Measurements from ENCODE around the gene TAS1R3.

DNA sequence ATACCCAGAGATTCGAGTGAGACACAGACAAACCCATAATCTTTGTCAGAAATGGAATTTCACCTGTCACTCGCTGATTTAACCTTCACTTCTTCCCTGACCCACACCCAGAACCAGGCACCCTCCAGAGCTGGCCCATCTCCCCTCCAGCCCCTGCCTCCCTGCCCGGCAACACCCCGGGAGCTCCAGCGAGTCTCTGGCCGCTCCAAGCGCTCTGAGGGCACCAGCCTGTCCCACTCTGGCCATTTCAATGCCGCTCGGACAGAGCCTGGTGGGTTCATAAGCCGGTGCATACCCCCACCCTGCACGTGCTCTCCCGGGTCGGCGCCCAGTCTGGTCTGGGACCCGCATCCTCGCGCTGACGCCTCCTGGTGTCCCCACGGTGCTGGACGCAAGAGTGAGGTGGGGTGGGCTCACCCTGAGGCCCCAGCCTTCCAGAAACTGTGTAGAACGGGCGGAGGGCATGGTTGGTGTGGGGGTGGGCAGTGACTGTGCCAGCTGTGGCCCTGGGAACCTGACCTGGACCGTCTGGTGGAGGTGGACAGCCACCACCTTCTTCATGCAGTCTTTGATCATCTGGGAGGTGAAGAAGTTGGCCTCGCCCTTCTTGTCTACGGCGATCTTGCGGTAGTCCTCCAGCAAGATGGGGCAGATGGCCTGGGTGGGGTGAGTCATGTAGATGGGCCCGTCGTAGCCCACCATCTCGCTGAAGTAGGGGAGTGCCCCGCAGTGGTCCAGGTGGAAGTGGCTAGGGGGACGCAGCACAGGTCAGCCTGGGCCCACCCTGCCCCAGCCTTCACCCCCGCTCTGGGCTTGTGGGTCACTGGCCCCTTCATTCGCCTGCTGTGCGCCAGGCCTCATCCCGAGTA is 12.1 kb upstream of the TAS1R3 start:
- TF ChIP-seq, protein P1, sequence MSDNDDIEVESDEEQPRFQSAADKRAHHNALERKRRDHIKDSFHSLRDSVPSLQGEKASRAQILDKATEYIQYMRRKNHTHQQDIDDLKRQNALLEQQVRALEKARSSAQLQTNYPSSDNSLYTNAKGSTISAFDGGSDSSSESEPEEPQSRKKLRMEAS (CRISPR knock-in tag; IDR thresholded peaks at IDR 0.05) = no peak
- TF ChIP-seq, protein P2, sequence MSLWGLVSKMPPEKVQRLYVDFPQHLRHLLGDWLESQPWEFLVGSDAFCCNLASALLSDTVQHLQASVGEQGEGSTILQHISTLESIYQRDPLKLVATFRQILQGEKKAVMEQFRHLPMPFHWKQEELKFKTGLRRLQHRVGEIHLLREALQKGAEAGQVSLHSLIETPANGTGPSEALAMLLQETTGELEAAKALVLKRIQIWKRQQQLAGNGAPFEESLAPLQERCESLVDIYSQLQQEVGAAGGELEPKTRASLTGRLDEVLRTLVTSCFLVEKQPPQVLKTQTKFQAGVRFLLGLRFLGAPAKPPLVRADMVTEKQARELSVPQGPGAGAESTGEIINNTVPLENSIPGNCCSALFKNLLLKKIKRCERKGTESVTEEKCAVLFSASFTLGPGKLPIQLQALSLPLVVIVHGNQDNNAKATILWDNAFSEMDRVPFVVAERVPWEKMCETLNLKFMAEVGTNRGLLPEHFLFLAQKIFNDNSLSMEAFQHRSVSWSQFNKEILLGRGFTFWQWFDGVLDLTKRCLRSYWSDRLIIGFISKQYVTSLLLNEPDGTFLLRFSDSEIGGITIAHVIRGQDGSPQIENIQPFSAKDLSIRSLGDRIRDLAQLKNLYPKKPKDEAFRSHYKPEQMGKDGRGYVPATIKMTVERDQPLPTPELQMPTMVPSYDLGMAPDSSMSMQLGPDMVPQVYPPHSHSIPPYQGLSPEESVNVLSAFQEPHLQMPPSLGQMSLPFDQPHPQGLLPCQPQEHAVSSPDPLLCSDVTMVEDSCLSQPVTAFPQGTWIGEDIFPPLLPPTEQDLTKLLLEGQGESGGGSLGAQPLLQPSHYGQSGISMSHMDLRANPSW (CRISPR knock-in tag; conservative IDR thresholded peaks at IDR 0.05; ENCODE audit: low read depth) = no peak
- no peak for TF ChIP-seq MLX (CRISPR knock-in tag; IDR thresholded peaks at IDR 0.05)
- no peak for TF ChIP-seq IRF2 (CRISPR knock-in tag; IDR thresholded peaks at IDR 0.05; ENCODE audit: borderline replicate concordance, low read depth)
- no peak for TF ChIP-seq CTCF (IDR thresholded peaks at IDR 0.05)
- no peak for TF ChIP-seq JUN (CRISPR knock-in tag; IDR thresholded peaks at IDR 0.05)
- TF ChIP-seq NFYB (CRISPR knock-in tag; conservative IDR thresholded peaks at IDR 0.05; ENCODE audit: low read depth) = no peak
- TF ChIP-seq, protein P3, sequence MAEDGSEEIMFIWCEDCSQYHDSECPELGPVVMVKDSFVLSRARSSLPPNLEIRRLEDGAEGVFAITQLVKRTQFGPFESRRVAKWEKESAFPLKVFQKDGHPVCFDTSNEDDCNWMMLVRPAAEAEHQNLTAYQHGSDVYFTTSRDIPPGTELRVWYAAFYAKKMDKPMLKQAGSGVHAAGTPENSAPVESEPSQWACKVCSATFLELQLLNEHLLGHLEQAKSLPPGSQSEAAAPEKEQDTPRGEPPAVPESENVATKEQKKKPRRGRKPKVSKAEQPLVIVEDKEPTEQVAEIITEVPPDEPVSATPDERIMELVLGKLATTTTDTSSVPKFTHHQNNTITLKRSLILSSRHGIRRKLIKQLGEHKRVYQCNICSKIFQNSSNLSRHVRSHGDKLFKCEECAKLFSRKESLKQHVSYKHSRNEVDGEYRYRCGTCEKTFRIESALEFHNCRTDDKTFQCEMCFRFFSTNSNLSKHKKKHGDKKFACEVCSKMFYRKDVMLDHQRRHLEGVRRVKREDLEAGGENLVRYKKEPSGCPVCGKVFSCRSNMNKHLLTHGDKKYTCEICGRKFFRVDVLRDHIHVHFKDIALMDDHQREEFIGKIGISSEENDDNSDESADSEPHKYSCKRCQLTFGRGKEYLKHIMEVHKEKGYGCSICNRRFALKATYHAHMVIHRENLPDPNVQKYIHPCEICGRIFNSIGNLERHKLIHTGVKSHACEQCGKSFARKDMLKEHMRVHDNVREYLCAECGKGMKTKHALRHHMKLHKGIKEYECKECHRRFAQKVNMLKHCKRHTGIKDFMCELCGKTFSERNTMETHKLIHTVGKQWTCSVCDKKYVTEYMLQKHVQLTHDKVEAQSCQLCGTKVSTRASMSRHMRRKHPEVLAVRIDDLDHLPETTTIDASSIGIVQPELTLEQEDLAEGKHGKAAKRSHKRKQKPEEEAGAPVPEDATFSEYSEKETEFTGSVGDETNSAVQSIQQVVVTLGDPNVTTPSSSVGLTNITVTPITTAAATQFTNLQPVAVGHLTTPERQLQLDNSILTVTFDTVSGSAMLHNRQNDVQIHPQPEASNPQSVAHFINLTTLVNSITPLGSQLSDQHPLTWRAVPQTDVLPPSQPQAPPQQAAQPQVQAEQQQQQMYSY (CRISPR knock-in tag; IDR thresholded peaks at IDR 0.05) = no peak
- no peak for TF ChIP-seq ATF2 (CRISPR knock-in tag; IDR thresholded peaks at IDR 0.05; ENCODE audit: borderline replicate concordance, low read depth)
- TF ChIP-seq, protein P4, sequence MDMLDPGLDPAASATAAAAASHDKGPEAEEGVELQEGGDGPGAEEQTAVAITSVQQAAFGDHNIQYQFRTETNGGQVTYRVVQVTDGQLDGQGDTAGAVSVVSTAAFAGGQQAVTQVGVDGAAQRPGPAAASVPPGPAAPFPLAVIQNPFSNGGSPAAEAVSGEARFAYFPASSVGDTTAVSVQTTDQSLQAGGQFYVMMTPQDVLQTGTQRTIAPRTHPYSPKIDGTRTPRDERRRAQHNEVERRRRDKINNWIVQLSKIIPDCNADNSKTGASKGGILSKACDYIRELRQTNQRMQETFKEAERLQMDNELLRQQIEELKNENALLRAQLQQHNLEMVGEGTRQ (CRISPR knock-in tag; IDR thresholded peaks at IDR 0.05) = no peak
- TF ChIP-seq FOXJ3 (CRISPR knock-in tag; IDR thresholded peaks at IDR 0.05; ENCODE audit: borderline replicate concordance) = no peak

All from WTC11 (cell line).